GM21717 (cell line): Measurements from ENCODE around the gene XKR7.

Experiments used
- ATAC-seq: cut with Tn5 transposase; IDR thresholded peaks from one replicate; pipeline ENCODE4 v1.9.1; 2021; ENCODE audit warnings: mild to moderate bottlenecking, moderate library complexity; ENCODE audit not compliant: unreplicated experiment

The XKR7 gene

GRCh38 chr20:31939661-31940060 is 28.3 kb upstream of the XKR7 start:
- ATAC-seq, result no peak

- no peak for ATAC-seq
These were observed 24.9 kb upstream of the XKR7 start for GRCh38 chr20:31943052-31943471.

- ATAC-seq, result no peak
These were observed 22.6 kb upstream of the XKR7 start for GRCh38 chr20:31945319-31945718.

DNA sequence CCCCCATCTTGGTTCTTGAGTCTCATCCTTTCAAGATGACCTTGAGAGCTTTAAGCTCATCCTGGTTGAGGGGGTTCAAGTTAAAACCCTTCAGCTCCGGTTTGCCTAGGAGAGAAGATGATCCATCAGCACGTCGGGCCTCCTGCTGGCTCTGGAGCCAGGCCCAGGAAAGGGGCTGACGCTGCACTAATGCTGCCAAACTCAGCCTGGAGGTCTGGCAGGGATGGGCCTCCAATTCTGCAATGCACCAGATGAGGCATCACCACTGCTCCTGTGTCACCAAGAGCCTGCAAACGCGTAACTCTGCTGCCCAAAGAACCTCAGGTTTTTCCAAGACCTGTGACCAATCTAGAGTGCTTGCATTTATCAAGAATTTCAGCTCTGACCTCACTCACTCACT is 22.2 kb upstream of the XKR7 start:
- no peak for ATAC-seq

DNA sequence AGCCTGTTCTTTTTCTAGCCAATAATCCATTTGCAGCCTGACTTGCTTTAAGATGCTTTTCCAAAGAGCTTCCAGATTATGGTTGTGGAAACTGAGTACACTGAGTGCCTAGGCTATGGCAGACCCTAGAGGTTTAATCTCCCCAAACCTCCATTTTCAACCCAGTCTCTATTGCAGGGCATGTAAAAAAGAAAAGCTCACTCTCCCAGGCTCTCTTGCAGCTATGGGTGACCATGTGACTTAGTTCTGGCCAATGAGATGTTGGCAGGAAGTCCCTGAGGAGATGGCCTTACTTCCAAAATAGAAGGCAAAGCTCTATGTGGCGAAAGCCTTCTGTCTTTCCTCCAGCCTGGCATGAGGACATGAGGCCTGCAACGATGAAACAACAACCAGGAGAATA is 19.9 kb upstream of the XKR7 start:
- ATAC-seq, result no peak

GRCh38 chr20:31949877-31950646 is 17.9 kb upstream of the XKR7 start:
- ATAC-seq, result no peak

DNA sequence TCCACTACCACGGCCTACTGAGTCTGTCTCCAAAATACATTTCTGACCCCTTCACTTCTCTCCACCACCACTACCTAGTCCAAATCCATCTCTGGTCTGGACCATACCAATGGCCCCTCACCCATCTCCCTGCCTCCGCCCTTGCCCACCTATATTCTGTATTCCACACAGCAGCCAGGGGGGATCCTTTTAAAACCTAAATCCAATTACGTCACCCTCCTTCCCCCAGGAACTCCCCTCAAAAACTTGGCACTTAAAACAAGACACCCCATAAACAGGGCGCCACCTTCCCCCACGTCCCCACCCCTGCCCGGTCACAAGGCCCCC is 16.8 kb upstream of the XKR7 start:
- ATAC-seq, result no peak

- ATAC-seq, result peak; percentile 79
These were observed 16.2 kb upstream of the XKR7 start, which contains the start of gene PDRG1 for GRCh38 chr20:31951530-31952453. Gene PDRG1 (minus strand): TSS chr20:31952046. CDS start chr20:31951961, 85 bp downstream.

- ATAC-seq, result no peak
These were observed 14.3 kb upstream of the XKR7 start for GRCh38 chr20:31953556-31954148.

- ATAC-seq, result no peak
These were observed 13.5 kb upstream of the XKR7 start for GRCh38 chr20:31954500-31954899.

DNA sequence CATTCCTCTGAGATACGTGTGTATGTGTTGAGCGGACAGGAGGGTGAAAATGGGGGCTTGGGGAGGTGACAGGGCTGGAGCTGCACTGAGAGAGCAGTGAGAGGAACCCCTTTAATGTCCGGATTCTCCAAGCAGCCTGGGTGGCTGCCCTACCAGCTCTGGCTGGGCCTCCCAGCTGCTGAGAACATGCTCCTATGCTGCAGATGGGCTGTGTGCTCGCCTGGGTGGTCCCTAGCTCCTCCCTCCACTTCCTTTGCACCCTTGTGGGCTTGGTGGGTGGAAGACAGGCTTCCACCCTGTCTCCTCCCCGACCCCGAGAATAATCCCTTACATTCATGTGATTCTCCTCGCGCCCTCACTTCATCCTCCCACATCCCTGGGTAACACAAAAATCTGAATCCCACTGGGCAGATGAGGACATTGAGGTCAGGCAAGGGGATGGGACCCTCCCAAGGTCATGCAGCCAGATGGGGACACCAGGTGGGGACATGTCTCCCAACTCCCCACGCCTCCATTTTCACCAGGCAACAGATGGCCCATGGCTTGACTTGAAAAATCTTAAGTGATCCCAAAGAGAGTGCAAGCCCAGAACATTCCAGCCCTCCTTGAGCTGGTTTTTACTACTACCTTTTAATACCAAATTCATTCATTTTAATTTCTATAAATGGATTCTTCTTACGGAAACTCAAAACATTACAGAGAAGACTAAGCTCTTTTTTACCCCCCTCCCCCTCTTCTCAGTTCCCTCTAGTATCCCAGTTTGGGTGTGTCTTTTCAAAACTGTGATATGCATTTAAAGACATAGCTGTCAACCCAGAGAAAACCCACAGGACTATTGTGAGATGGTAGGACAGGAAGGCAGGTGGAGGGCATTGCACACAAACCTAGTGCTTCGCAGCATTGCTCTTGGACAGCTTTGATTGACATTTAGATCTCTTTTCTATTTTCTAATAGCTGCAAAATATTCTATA is 11.1 kb upstream of the XKR7 start:
- ATAC-seq, result no peak

DNA sequence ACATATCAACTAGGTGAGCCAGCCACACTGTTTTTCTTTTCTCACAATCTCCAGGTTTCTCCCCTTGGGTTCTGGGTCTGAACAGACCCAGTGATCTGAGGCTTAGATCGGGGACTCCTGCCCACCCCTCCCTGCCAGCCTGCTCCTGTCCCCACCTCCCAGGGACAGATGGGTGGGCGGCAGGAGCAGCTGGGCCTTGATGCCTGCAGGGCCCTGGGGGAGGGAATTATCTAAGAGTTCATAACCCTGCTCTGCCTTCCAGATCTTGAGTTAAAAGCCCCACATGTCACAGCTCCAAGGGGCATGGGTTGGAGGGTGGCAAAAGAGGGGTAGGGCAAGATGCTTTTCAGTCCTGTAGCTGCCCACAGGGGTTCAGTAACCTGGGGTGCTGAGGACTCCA is 5.2 kb upstream of the XKR7 start:
- ATAC-seq, result no peak

GRCh38 chr20:31963889-31964288 is 4.1 kb upstream of the XKR7 start:
- no peak for ATAC-seq

DNA sequence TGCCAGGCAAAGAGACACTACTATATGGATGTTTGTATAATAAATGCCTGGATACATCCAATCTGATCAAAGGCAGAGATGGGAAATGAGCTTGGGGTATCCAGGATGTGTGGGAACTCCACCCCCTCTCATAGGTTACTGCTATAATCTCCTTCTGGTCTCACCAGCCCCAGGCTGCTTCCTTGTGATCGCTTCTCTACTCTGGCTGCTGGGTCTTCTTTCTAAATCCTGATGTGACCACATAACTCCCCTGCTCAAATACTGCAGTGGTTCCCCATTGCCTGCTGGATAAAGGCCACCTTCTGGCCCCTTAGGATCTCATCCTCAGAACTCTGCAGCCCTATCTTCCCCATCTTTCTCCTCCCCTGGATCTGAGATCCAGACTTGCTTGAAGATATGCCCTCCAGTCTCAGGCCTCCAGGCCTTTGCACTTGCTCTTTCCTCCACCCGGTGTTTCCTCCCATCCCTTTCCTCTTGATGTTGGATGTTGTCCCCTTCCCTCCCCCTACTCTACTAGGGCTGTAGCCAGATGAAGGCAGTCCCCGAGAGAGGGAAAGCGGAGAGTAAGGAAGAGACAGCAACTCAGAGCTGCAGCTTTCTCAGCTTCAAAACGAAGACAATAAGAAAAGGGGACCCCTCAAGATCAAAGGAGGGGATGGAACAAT is 828 bp upstream of the XKR7 start:
- no peak for ATAC-seq

GRCh38 chr20:31968291-31969126 is 558 bp downstream of the XKR7 start:
- ATAC-seq, result no peak

DNA sequence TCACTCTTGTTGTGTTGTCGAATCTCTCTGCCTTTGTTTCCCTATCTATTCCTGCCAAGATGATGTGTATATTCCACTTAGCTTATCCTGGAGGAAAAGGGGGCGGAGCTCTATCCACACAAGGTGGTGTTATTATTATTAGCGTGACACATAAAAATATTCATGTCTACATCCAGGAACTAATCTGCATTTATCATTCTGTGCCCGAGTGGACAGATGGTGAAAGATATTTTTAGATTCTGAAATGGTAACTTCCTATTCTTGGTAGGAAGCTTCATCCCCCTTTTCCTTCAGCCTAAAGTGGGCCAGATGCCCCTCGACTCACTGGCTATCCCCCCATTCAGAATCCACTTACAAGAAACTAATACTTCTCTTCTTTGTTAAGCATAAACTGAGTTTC is 2.0 kb downstream of the XKR7 start:
- no peak for ATAC-seq

GRCh38 chr20:31972471-31973021 is 4.6 kb downstream of the XKR7 start:
- ATAC-seq, result no peak

DNA sequence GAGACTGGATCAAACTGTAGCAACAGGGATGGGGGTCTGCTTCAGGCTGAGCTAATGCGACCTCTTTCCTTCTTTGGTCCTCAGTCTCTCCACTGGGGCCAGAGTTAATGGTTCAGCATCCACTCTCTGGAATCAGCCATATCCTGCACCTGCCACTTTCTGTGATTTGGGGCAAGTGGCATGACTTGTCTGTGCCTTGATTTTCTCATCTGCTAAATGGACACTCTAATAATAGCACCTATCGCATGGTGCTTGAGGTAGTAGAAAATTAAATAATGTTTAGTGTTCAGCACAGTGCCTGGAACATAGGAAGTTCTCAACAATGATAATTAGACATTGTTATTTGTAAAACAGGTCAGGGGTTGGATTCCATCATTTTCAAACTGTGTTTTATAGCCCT is 6.3 kb downstream of the XKR7 start:
- no peak for ATAC-seq

DNA sequence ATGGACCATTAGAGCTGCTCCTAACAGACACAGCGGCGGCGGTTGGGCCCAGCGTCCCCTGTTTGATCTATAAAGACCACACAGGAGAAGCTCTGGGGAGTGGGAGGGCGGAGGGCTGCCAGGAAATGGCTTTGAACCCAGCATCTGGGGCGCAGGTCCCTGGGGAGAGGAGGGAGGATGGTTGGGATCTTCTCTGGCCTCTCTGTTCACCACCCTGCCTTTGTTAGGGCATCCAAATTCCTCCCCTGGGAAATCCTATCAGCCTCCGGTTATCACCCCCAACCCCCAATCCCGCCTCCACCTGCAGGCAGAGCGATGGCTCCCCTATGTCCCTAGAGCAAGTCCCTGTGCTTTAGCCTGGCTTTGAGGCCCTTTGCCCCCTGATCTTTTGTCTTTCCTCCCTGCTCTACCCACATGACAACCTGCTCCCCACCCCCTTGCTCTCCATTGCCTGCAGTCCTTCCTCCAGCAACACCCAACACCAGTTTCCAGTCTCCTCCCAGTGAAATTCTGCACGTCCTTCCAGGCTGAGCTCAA is 7.1 kb downstream of the XKR7 start:
- ATAC-seq, result no peak
